HCT116 (cell line): ENCODE measurements around the gene SLC25A21. TPM values are rescaled to one million over a fixed set of nuclear protein-coding genes. Genes with fewer than 3 reads are reported as not detected.

Experiments used
- ATAC-seq: fragments of 200-7000 bp; cut with Tn5 transposase; 2 replicates; pipeline ENCODE4 v1.9.1; 2020; ENCODE audit warnings: mild to moderate bottlenecking, moderate library complexity
- BruUV-seq: library from RNA; stranded (reverse); fragments of 400-500 nt; replicated peaks from 2 replicates; lab custom pipeline; 2021; lab: Mats Ljungman, UMichigan
- CTCF ChIA-PET: fragments of 300-600 bp; sonication (Branson Sonifier 250); formaldehyde crosslinking; loops from one replicate; lab custom pipeline; 2021; ENCODE audit warnings: antibody characterized with exemption; lab: Charles Lee
- POLR2A ChIA-PET: fragments of 300-600, 350-600 bp; sonication (Branson Sonifier 250); formaldehyde crosslinking; loops from one replicate; lab custom pipeline; 2021; ENCODE audit warnings: antibody characterized with exemption; lab: Charles Lee
- RAD21 ChIA-PET, 2 experiments: fragments of 300-600 bp; sonication (Branson Sonifier 250); formaldehyde crosslinking; loops; one replicate each; lab custom pipeline; 2023; ENCODE audit warnings: low total read pairs in 2 of 2; ENCODE audit not compliant: uncharacterized antibody in 2 of 2, unreplicated experiment in 2 of 2, low non-redundant PET in 1 of 2; lab: Charles Lee
- DNase-seq: peaks from one replicate; pipeline ENCODE4 v3.0.0-alpha.2; 2010; ENCODE audit warnings: low read depth, low spot score
- H2AFZ ChIP-seq: fragments of 200-600 bp; shearing (Covaris generic), sonication (generic); 2 replicates; pipeline ENCODE4 v1.6.1; 2017; ENCODE audit warnings: low read depth, mixed run types, mixed read lengths, antibody characterized with exemption, low read length; ENCODE audit not compliant: poor library complexity, severe bottlenecking
- H3K27ac ChIP-seq: 2 replicates; pipeline ENCODE4 v1.5.1; 2012; ENCODE audit warnings: low read depth, low read length
- H3K27me3 ChIP-seq: fragments of 200-600 bp; sonication (generic); 2 replicates; pipeline ENCODE4 v1.6.1; 2016; ENCODE audit warnings: mixed run types, low read length, mixed read lengths; ENCODE audit not compliant: insufficient read depth
- H3K36me3 ChIP-seq, 2 experiments: fragments of 200-500 bp in 1 of 2; fragments of 200-600 bp in 1 of 2; sonication (Bioruptor generic) in 1 of 2; sonication (generic) in 1 of 2; 2 replicates each; pipeline versions ENCODE4 v1.5.1 to v1.6.1; 2014 to 2016; ENCODE audit warnings: low read length in 2 of 2, inconsistent platforms in 1 of 2, mixed read lengths in 1 of 2, mixed run types in 1 of 2; ENCODE audit not compliant: insufficient read depth in 2 of 2, control insufficient read depth in 1 of 2
- H3K4me1 ChIP-seq, 2 experiments: fragments of 200-600 bp in 1 of 2; sonication (generic) in 1 of 2; 2 replicates each; pipeline versions ENCODE4 v1.5.1 to v1.6.1; 2012 to 2017; ENCODE audit warnings: low read length in 2 of 2, inconsistent platforms in 1 of 2, mild to moderate bottlenecking in 1 of 2, mixed read lengths in 1 of 2, mixed run types in 1 of 2, moderate library complexity in 1 of 2; ENCODE audit not compliant: insufficient read depth in 2 of 2, control insufficient read depth in 1 of 2
- H3K4me2 ChIP-seq: fragments of 200-600 bp; sonication (generic); 2 replicates; pipeline ENCODE4 v1.6.1; 2017; ENCODE audit warnings: mixed run types, low read length, mixed read lengths
- H3K4me3 ChIP-seq, 2 experiments: fragments of 200-600 bp in 1 of 2; sonication (generic) in 1 of 2; replicated peaks in 1 of 2; 2 replicates each; pipeline ENCODE4 v1.5.1; 2011 to 2016; ENCODE audit warnings: low read length in 2 of 2, control low read depth in 1 of 2, low read depth in 1 of 2, mild to moderate bottlenecking in 1 of 2, mixed read lengths in 1 of 2, mixed run types in 1 of 2
- H3K79me2 ChIP-seq: fragments of 200-600 bp; sonication (generic); 2 replicates; pipeline ENCODE4 v1.6.1; 2017; ENCODE audit warnings: mild to moderate bottlenecking, mixed run types, low read length, moderate library complexity, mixed read lengths; ENCODE audit not compliant: insufficient read depth
- H3K9ac ChIP-seq: fragments of 200-600 bp; sonication (generic); 2 replicates; pipeline ENCODE4 v1.6.1; 2016; ENCODE audit warnings: low read length, mixed read lengths
- H3K9me2 ChIP-seq: fragments of 200-600 bp; sonication (generic), shearing (Covaris generic); 2 replicates; pipeline ENCODE4 v1.6.1; 2017; ENCODE audit warnings: mixed run types, mild to moderate bottlenecking, moderate library complexity; ENCODE audit not compliant: insufficient read depth
- H3K9me3 ChIP-seq, 2 experiments: fragments of 200-500 bp in 1 of 2; fragments of 200-600 bp in 1 of 2; sonication (Bioruptor generic) in 1 of 2; sonication (generic) in 1 of 2; 2 replicates each; pipeline ENCODE4 v1.6.1; 2014 to 2017; ENCODE audit warnings: low read length in 2 of 2, mixed read lengths in 2 of 2, inconsistent platforms in 1 of 2, low read depth in 1 of 2, mild to moderate bottlenecking in 1 of 2, mixed run types in 1 of 2, moderate library complexity in 1 of 2; ENCODE audit not compliant: control insufficient read depth in 1 of 2, insufficient read depth in 1 of 2
- H4K20me1 ChIP-seq: fragments of 200-600 bp; sonication (generic), shearing (Covaris generic); 2 replicates; pipeline ENCODE4 v1.6.1; 2017; ENCODE audit warnings: mixed run types, mild to moderate bottlenecking, moderate library complexity; ENCODE audit not compliant: insufficient read depth
- EGR1 ChIP-seq: IDR thresholded peaks from 2 replicates; pipeline ENCODE4 v1.6.1; 2012; ENCODE audit warnings: low read depth
- EZH2 ChIP-seq: fragments of 200-600 bp; sonication (generic); IDR thresholded peaks from 2 replicates; pipeline ENCODE4 v1.6.1; 2017; ENCODE audit warnings: antibody characterized with exemption, mixed run types
- FOSL1 ChIP-seq: IDR thresholded peaks from 2 replicates; pipeline ENCODE4 v1.6.1; 2012; ENCODE audit warnings: low read depth
- SP1 ChIP-seq: IDR thresholded peaks from 2 replicates; pipeline ENCODE4 v1.6.1; 2012; ENCODE audit warnings: low read depth
- TCF7L2 ChIP-seq: IDR thresholded peaks from 2 replicates; pipeline ENCODE4 v1.7.0; 2011; ENCODE audit warnings: borderline replicate concordance, inconsistent platforms; ENCODE audit not compliant: insufficient read depth, insufficient read length; ENCODE audit errors: extremely low read depth
- intact Hi-C: fragments of 100-400 bp; cut with micrococcal nuclease; formaldehyde crosslinking; loops from 2 replicates; pipeline ENCODE4 v1.10.0; 2022
- total RNA-seq: library from RNA; stranded (reverse); gene quantifications from one replicate; pipeline ENCODE4 v1.2.1, GENCODE V29; 2021; ENCODE audit not compliant: unreplicated experiment

SLC25A21 gene
- total RNA-seq, 1 experiment from 2014 or later, result 3.5 TPM

GRCh38 chr14:36974985-36975384 lies 197.4 kb downstream of the SLC25A21 start:
- no peaks in the 10 kb centered on the region for H3K9me2 ChIP-seq
- no TSS peak for BruUV-seq
- intact Hi-C loops, result no loop called here
- no peaks in the 10 kb centered on the region for H3K9me3 ChIP-seq
- POLR2A ChIA-PET, result no interaction called here
- no peak overlapping the region for H3K9ac ChIP-seq
- no peak for TF ChIP-seq EZH2
- TF ChIP-seq EGR1, result no peak
- CTCF ChIA-PET, result no interaction called here
- H3K27ac ChIP-seq, result no peak overlapping the region
- no peak overlapping the region for H3K4me2 ChIP-seq
- no peaks in the 10 kb centered on the region for H3K27me3 ChIP-seq
- ATAC-seq, result no peak
- H3K79me2 ChIP-seq, result no peaks in the 10 kb centered on the region
- no peaks in the 10 kb centered on the region for H4K20me1 ChIP-seq
- DNase-seq, result no peak
- H3K4me3 ChIP-seq, result no peak overlapping the region
- no peaks in the 10 kb centered on the region for H3K36me3 ChIP-seq
- peaks cover 0 to 18% of the 10 kb centered on the region in 2 experiments; a peak in 3 of 4 replicates for H3K4me1 ChIP-seq
- no peak overlapping the region for H2AFZ ChIP-seq
- RAD21 ChIA-PET, result no interaction called here

- RAD21 ChIA-PET, result no interaction called here
- Histone ChIP-seq H3K27me3 (no peaks in the 10 kb centered on the region), H3K79me2 (no peaks in the 10 kb centered on the region), H2AFZ (no peak overlapping the region), H3K27ac (no peak overlapping the region), H3K4me2 (0 out of 2 replicates have a peak overlapping the region, but pooled peaks have one; percentile 1), H4K20me1 (no peaks in the 10 kb centered on the region), H3K4me3 (no peak overlapping the region), H3K36me3 (no peaks in the 10 kb centered on the region), H3K9me3 (no peaks in the 10 kb centered on the region), H3K9ac (no peak overlapping the region), H3K9me2 (no peaks in the 10 kb centered on the region), H3K4me1 (peaks cover 0 to 18% of the 10 kb centered on the region in 2 experiments; a peak in 3 of 4 replicates)
- POLR2A ChIA-PET, result no interaction called here
- intact Hi-C loops, result no loop called here
- ATAC-seq (no peak), DNase-seq (no peak)
- CTCF ChIA-PET, result no interaction called here
- TF ChIP-seq SP1 (no peak), FOSL1 (0 out of 2 replicates have a peak, but pooled peaks have one; percentile 13), EGR1 (no peak), TCF7L2 (no peak)
- no TSS peak for BruUV-seq
Measured at GRCh38 chr14:36973806-36974442, 198.5 kb downstream of the SLC25A21 start.
